ENCODE results near the gene IFNA6.
"Not testable (repeated sequence)": the region's sequence is repeated elsewhere in the genome, so short reads cannot be mapped to it uniquely, and the experiment has no call there.

The IFNA6 gene

GRCh38 chr9:21350787-21351186 lies at the start of gene IFNA6:
Gene IFNA6, minus strand, starts transcription at chr9:21350887. Its CDS starts 0 bp downstream, at chr9:21350887.
- no peak for DNase-seq

- no peak for DNase-seq
Observed at GRCh38 chr9:21399956-21400355, 49.3 kb upstream of the IFNA6 start.

DNA sequence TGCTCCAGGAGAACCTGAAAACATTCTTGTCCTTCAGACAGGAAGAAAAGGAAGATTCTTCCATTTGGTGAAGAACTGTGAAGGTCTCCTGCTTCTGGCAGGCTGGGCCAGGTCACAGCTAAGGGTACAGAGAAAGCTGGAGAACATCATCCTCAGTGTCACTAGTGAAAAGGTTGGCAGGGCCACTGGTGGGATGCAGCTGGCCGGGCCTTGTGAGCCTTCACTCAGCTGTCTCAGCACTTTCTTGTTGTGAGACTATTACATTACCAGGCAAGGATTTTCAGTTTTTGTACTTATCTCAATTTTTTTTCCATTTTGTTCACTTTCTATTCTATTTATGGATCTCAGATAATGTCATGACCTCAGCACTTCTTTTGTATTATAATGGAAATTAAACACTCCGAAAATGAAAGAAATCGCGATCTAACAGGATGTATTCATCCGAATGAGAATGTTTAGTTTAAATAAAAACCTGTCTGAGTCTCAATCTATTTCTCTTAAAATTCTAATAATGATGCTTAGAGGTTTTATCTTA lies 48.3 kb upstream of the IFNA6 start:
- DNase-seq = no peak

- peak; percentile 54 to 63 for DNase-seq
Observed at GRCh38 chr9:21395778-21396717, 45.4 kb upstream of the IFNA6 start.

DNA sequence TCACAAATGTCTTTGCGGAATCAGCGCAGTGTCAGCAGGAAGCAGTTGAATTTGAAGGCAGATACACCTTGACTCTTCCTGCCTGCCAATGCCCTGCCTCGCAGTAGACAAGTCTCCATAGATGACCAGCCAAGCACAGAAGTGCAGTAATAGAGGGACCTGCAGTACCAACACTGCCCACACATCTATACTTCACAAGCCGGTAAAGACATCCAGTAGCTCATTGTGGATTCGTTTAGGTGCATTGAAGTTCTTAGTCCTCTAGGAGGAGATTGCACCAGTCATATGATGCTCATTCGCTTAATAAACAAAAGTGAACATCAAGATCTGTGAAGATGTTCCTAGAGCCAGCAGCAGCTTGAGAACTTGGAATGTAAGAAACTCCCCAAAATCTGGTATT lies 41.6 kb upstream of the IFNA6 start:
- no peak for DNase-seq

- no peak for DNase-seq
Observed at GRCh38 chr9:21385131-21385670, 34.5 kb upstream of the IFNA6 start, which contains the start of gene IFNA2. Gene IFNA2, minus strand, starts transcription at chr9:21385398. Its CDS starts 69 bp downstream, at chr9:21385329.

DNA sequence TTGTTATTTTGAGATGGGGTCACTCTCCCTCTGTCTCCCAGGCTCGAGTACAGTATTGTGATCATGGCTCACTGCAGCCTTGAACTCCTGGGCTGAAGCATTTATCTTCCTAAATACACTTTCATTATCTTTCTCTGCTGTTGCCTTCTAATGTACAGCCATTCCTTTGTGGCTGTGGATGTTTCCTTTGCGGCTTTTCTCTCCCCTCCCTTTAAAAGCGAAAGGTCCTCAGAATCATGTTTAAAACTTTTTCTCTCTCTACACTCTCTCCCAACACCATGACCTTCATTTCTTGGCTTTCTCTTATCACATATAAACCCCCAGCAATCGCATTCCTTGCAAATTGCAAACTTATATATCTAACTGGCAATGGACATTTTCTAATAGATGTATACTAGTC lies 32.9 kb upstream of the IFNA6 start:
- no peak for DNase-seq

GRCh38 chr9:21381448-21382339 lies 31.0 kb upstream of the IFNA6 start:
- DNase-seq = no peak

DNA sequence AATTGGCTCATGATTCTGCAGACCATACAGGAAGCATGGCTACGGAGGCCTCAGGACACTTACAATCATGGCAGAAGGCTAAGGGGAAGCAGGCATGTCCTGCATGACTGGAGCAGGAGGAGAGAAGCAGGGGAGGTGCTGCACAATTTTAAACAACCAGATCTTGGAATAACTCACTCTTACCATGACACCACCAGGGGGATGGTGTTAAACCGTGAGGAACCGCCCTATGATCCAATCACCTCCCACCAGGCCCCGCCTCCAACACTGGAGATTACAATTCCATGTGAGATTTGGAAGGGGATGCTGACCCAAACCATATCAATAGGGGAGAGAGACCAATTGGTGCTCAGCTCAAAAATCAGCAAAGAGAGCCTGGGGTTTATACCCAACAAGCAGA lies 20.8 kb upstream of the IFNA6 start:
- DNase-seq = not testable (repeated sequence)

GRCh38 chr9:21367957-21368356 lies 17.3 kb upstream of the IFNA6 start, which contains the start of gene IFNA13:
Gene IFNA13, minus strand, starts transcription at chr9:21368057. Its CDS starts 47 bp downstream, at chr9:21368010.
- no peak for DNase-seq

DNA sequence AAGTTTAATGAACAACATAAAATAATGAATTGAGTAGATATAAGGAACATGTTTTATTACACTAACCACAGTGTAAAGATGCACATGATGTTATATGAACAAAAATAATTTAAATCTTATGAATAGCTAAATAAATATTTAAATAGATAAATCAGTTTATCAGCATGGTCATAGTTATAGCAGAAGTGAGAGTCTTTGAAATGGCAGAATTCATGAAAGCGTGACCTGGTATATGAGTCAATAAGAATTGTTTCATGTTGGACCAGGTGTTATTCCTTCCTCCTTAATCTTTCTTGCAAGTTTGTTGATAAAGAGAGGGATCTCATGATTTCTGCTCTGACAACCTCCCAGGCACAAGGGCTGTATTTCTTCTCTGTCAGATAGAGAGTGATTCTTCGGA lies 16.5 kb upstream of the IFNA6 start:
- not testable (repeated sequence) for DNase-seq

GRCh38 chr9:21362287-21362686 lies 11.6 kb upstream of the IFNA6 start:
- no peak for DNase-seq

GRCh38 chr9:21357479-21358460 lies 7.1 kb upstream of the IFNA6 start:
- DNase-seq = peak in 1 of 2 donors; percentile 2

GRCh38 chr9:21348430-21348970 lies 2.2 kb downstream of the IFNA6 start:
- no peak for DNase-seq

GRCh38 chr9:21340735-21341134 lies 10.0 kb downstream of the IFNA6 start:
- DNase-seq = no peak

GRCh38 chr9:21336457-21336856 lies 14.2 kb downstream of the IFNA6 start:
- no peak for DNase-seq

GRCh38 chr9:21334701-21335632 lies 15.7 kb downstream of the IFNA6 start, which contains the start of gene KLHL9:
Gene KLHL9, minus strand, starts transcription at chr9:21335404. Its CDS starts 545 bp downstream, at chr9:21334859.
- DNase-seq = peak; percentile 78 to 80

GRCh38 chr9:21333226-21333625 lies 17.5 kb downstream of the IFNA6 start:
- no peak for DNase-seq

DNA sequence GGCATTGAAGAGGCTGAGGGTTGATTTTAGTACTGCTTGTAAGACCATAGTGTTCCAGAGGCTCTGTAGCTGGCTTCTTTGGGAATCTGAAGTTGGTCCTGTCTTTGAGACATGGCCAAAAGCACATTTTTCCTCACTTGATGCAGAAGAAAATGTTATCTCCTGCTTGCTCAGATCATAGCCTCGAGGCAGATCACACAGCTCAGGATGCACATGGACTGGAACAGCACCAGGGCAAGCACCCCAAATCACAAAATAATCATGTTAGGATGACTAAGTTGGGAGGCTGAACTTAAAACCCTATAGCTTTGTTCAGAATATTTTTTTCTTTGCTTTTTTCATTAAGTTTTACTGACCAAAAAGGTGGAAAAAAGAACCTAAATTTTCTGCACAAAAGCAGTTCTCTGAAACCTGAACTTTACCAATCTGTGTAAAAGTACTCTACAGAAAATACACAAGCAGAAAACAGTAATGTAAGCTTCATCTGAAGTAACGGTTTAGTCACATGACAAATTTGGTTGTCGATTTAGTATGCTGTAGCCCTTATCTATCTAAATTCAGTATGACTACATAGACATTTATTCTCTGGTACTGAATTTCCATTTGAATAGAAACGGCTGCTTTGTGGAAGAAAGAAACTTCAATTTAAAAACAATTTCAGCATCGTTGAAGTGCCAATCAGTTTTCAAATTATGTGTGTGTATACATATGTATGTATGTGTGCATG lies 18.8 kb downstream of the IFNA6 start:
- no peak for DNase-seq

All from stimulated activated CD4-positive, alpha-beta T cell treated with anti-CD3 and anti-CD28 coated beads, Interleukin-2, amount 100 ng/mL, for 48 hours (primary cell).